Astrocyte (in vitro differentiated cells and primary cell): Measurements from ENCODE around the gene MYRIP. TPM values are rescaled to one million over a fixed set of nuclear protein-coding genes. Genes with fewer than 3 reads are reported as not detected.

Experiments
- DNase-seq: peaks from one replicate; pipeline ENCODE4 v3.0.0-alpha.2; 2010; ENCODE audit warnings: low read depth
- FAIRE-seq: peaks from 2 replicates; lab custom pipeline; 2011; peaks lifted over from hg19 to GRCh38; lab: Jason Lieb, UNC
- H2AFZ ChIP-seq: 2 replicates; pipeline ENCODE4 v1.6.0; 2012; ENCODE audit warnings: low read depth, low read length, inconsistent platforms
- H3K27ac ChIP-seq: 2 replicates; pipeline ENCODE4 v1.5.1; 2011; ENCODE audit warnings: low read depth, low read length, inconsistent platforms
- H3K27me3 ChIP-seq: 2 replicates; pipeline ENCODE4 v1.6.0; 2011; ENCODE audit warnings: low read length, inconsistent platforms; ENCODE audit not compliant: insufficient read depth
- H3K36me3 ChIP-seq: 2 replicates; pipeline ENCODE4 v1.5.1; 2011; ENCODE audit warnings: low read length, inconsistent platforms; ENCODE audit not compliant: insufficient read depth
- H3K4me1 ChIP-seq: 2 replicates; pipeline ENCODE4 v1.5.1; 2011; ENCODE audit warnings: low read length, inconsistent platforms; ENCODE audit not compliant: insufficient read depth
- H3K4me2 ChIP-seq: 2 replicates; pipeline ENCODE4 v1.6.0; 2012; ENCODE audit warnings: low read length, inconsistent platforms
- H3K4me3 ChIP-seq: 2 replicates; pipeline ENCODE4 v1.5.1; 2011; ENCODE audit warnings: low read depth, mild to moderate bottlenecking, low read length, inconsistent platforms; ENCODE audit not compliant: insufficient read depth
- H3K79me2 ChIP-seq: 2 replicates; pipeline ENCODE4 v1.6.0; 2012; ENCODE audit warnings: mild to moderate bottlenecking, low read length, inconsistent platforms; ENCODE audit not compliant: insufficient read depth
- H3K9ac ChIP-seq: 2 replicates; pipeline ENCODE4 v1.6.0; 2012; ENCODE audit warnings: mild to moderate bottlenecking, low read length, inconsistent platforms
- H3K9me3 ChIP-seq: 2 replicates; pipeline ENCODE4 v1.5.1; 2012; ENCODE audit warnings: low read depth, mild to moderate bottlenecking, low read length, inconsistent platforms; ENCODE audit not compliant: insufficient read depth
- H4K20me1 ChIP-seq: 2 replicates; pipeline ENCODE4 v1.6.0; 2012; ENCODE audit warnings: low read length, inconsistent platforms; ENCODE audit not compliant: insufficient read depth
- H3K27ac Mint-ChIP-seq: one replicate; pipeline ENCODE4 v1.8.0; 2021; ENCODE audit warnings: mild to moderate bottlenecking, mixed read lengths; ENCODE audit not compliant: unreplicated experiment
- H3K27me3 Mint-ChIP-seq: one replicate; pipeline ENCODE4 v1.8.0; 2021; ENCODE audit warnings: low read depth, mixed read lengths; ENCODE audit not compliant: unreplicated experiment
- H3K36me3 Mint-ChIP-seq: one replicate; pipeline ENCODE4 v1.8.0; 2021; ENCODE audit warnings: low read depth, mixed read lengths; ENCODE audit not compliant: unreplicated experiment
- H3K4me1 Mint-ChIP-seq: one replicate; pipeline ENCODE4 v1.8.0; 2021; ENCODE audit warnings: low read depth, mixed read lengths; ENCODE audit not compliant: unreplicated experiment
- H3K4me3 Mint-ChIP-seq: one replicate; pipeline ENCODE4 v1.8.0; 2021; ENCODE audit warnings: mild to moderate bottlenecking, moderate library complexity, mixed read lengths; ENCODE audit not compliant: unreplicated experiment
- H3K9me3 Mint-ChIP-seq: one replicate; pipeline ENCODE4 v1.8.0; 2021; ENCODE audit warnings: mild to moderate bottlenecking, mixed read lengths; ENCODE audit not compliant: unreplicated experiment
- CTCF ChIP-seq: IDR thresholded peaks from 2 replicates; pipeline ENCODE4 v1.5.1; 2011; ENCODE audit warnings: low read depth, mild to moderate bottlenecking, inconsistent platforms, low read length, moderate library complexity; ENCODE audit not compliant: insufficient read depth
- EZH2 ChIP-seq: IDR thresholded peaks from 2 replicates; pipeline ENCODE4 v1.6.1; 2012; ENCODE audit warnings: mild to moderate bottlenecking, low read length, inconsistent platforms; ENCODE audit not compliant: insufficient read depth
- total RNA-seq: library from RNA; stranded (reverse); gene quantifications from 2 replicates; pipeline ENCODE4 v1.2.1, GENCODE V29; 2021

The MYRIP gene
- total RNA-seq, 1 donor from 2014 or later: 0.07 TPM

GRCh38 chr3:40057077-40057476 is 247.7 kb downstream of the MYRIP start:
- H3K4me1 ChIP-seq: no peaks in the 10 kb centered on the region
- Mint-ChIP-seq H3K36me3 (no peaks in the 10 kb centered on the region), H3K4me3 (no peak overlapping the region), H3K27me3 (no peaks in the 10 kb centered on the region), H3K9me3 (no peaks in the 10 kb centered on the region), H3K27ac (no peak overlapping the region), H3K4me1 (peaks cover 14% of the 10 kb centered on the region)
- no peak overlapping the region for H3K27ac ChIP-seq
- TF ChIP-seq CTCF (no peak), EZH2 (no peak)
- H3K79me2 ChIP-seq: no peaks in the 10 kb centered on the region
- H3K4me3 ChIP-seq: no peak overlapping the region
- no peaks in the 10 kb centered on the region for H4K20me1 ChIP-seq
- H3K9me3 ChIP-seq: no peaks in the 10 kb centered on the region
- H3K27me3 ChIP-seq: no peaks in the 10 kb centered on the region
- peak; percentile 45 for FAIRE-seq
- no peaks in the 10 kb centered on the region for H3K36me3 ChIP-seq
- H2AFZ ChIP-seq: no peak overlapping the region
- no peak for DNase-seq
- H3K9ac ChIP-seq: no peak overlapping the region
- H3K4me2 ChIP-seq: no peak overlapping the region

- H3K4me2 ChIP-seq: no peak overlapping the region
- Mint-ChIP-seq H3K27ac (no peak overlapping the region), H3K27me3 (no peaks in the 10 kb centered on the region), H3K9me3 (no peaks in the 10 kb centered on the region), H3K4me1 (peaks cover 14% of the 10 kb centered on the region), H3K36me3 (no peaks in the 10 kb centered on the region), H3K4me3 (no peak overlapping the region)
- no peaks in the 10 kb centered on the region for H4K20me1 ChIP-seq
- H3K79me2 ChIP-seq: no peaks in the 10 kb centered on the region
- no peaks in the 10 kb centered on the region for H3K9me3 ChIP-seq
- H3K36me3 ChIP-seq: no peaks in the 10 kb centered on the region
- no peak overlapping the region for H3K4me3 ChIP-seq
- no peaks in the 10 kb centered on the region for H3K27me3 ChIP-seq
- no peak overlapping the region for H2AFZ ChIP-seq
- no peak overlapping the region for H3K27ac ChIP-seq
- H3K9ac ChIP-seq: no peak overlapping the region
- TF ChIP-seq CTCF (no peak), EZH2 (no peak)
- no peaks in the 10 kb centered on the region for H3K4me1 ChIP-seq
- DNase-seq (no peak), FAIRE-seq (no peak)
Observed at GRCh38 chr3:40057786-40058185, 248.4 kb downstream of the MYRIP start.

- Histone ChIP-seq H3K27ac (no peak overlapping the region), H3K79me2 (no peaks in the 10 kb centered on the region), H3K27me3 (no peaks in the 10 kb centered on the region), H4K20me1 (no peaks in the 10 kb centered on the region), H3K36me3 (no peaks in the 10 kb centered on the region), H3K4me3 (no peak overlapping the region), H3K4me2 (no peak overlapping the region), H2AFZ (no peak overlapping the region), H3K4me1 (no peaks in the 10 kb centered on the region), H3K9me3 (no peaks in the 10 kb centered on the region), H3K9ac (no peak overlapping the region)
- Mint-ChIP-seq H3K36me3 (no peaks in the 10 kb centered on the region), H3K27me3 (peaks cover 2% of the 10 kb centered on the region), H3K4me1 (peaks cover 9% of the 10 kb centered on the region), H3K27ac (no peak overlapping the region), H3K9me3 (no peaks in the 10 kb centered on the region), H3K4me3 (no peak overlapping the region)
- FAIRE-seq (no peak), DNase-seq (no peak)
- TF ChIP-seq CTCF (no peak), EZH2 (no peak)
Observed at GRCh38 chr3:40068636-40069035, 259.2 kb downstream of the MYRIP start.
